HepG2 (cell line): ENCODE data around the gene KIZ. TPM values are rescaled to one million over a fixed set of nuclear protein-coding genes. Genes with fewer than 3 reads are reported as not detected.

ENCODE experiments used
- AGO2 ChIP-seq: fragments of 200-400 bp; formaldehyde crosslinking; optimal IDR thresholded peaks from 2 replicates; pipeline ENCODE3; 2017; ENCODE audit warnings: mild to moderate bottlenecking, low read depth, low read length, moderate library complexity
- CCDC6 ChIP-seq: sonication (generic); formaldehyde crosslinking; IDR thresholded peaks from 2 replicates; pipeline ENCODE4 v1.8.1; 2022; ENCODE audit warnings: mild to moderate bottlenecking, missing genetic modification reagents, moderate library complexity
- CREB3 ChIP-seq: sonication (generic); formaldehyde crosslinking; IDR thresholded peaks from 2 replicates; pipeline ENCODE4 v1.5.0; 2020; ENCODE audit warnings: missing genetic modification reagents
- DDIT3 ChIP-seq: sonication (generic); formaldehyde crosslinking; IDR thresholded peaks from 2 replicates; pipeline ENCODE4 v1.4.0; 2020; ENCODE audit warnings: mild to moderate bottlenecking, missing genetic modification reagents
- HES4 ChIP-seq: sonication (generic); formaldehyde crosslinking; IDR thresholded peaks from 2 replicates; pipeline ENCODE4 v1.9.0; 2021; ENCODE audit warnings: mild to moderate bottlenecking, missing genetic modification reagents, borderline replicate concordance
- JARID2 ChIP-seq: sonication (generic); formaldehyde crosslinking; IDR thresholded peaks from 2 replicates; pipeline ENCODE4 v1.8.1; 2023; ENCODE audit warnings: missing genetic modification reagents, inconsistent platforms; ENCODE audit not compliant: insufficient replicate concordance
- MAFG ChIP-seq: sonication (generic); formaldehyde crosslinking; IDR thresholded peaks from 2 replicates; pipeline ENCODE4 v1.5.1; 2020; ENCODE audit warnings: mild to moderate bottlenecking, missing genetic modification reagents
- MIER3 ChIP-seq: IDR thresholded peaks from 2 replicates; pipeline ENCODE4 v1.6.1; 2016; ENCODE audit warnings: missing compliant biosample characterization, borderline replicate concordance
- MXD4 ChIP-seq: IDR thresholded peaks from 2 replicates; pipeline ENCODE4 v1.6.1; 2016; ENCODE audit warnings: mild to moderate bottlenecking, missing biosample characterization, missing genetic modification reagents
- NFKBIZ ChIP-seq: IDR thresholded peaks from 2 replicates; pipeline ENCODE4 v1.6.1; 2018; ENCODE audit warnings: missing genetic modification reagents, missing compliant biosample characterization
- NR2F2 ChIP-seq: IDR thresholded peaks from 2 replicates; pipeline ENCODE4 v1.6.1; 2012; ENCODE audit warnings: low read depth, inconsistent platforms, borderline replicate concordance
- RFX3 ChIP-seq: IDR thresholded peaks from 2 replicates; pipeline ENCODE4 v1.6.1; 2016; ENCODE audit warnings: missing biosample characterization, missing genetic modification reagents
- SP1 ChIP-seq, 2 experiments: fragments of 450-650 bp in 1 of 2; sonication (generic) in 1 of 2; formaldehyde crosslinking in 1 of 2; IDR thresholded peaks; 2 replicates each; pipeline versions ENCODE4 v1.4.0 to v1.6.1; 2016 to 2020; ENCODE audit warnings: missing genetic modification reagents in 1 of 2
- SP140L ChIP-seq: sonication (generic); formaldehyde crosslinking; IDR thresholded peaks from 2 replicates; pipeline ENCODE4 v1.4.0; 2020; ENCODE audit warnings: missing genetic modification reagents, borderline replicate concordance
- SRY ChIP-seq: sonication (generic); formaldehyde crosslinking; IDR thresholded peaks from 2 replicates; pipeline ENCODE4 v1.8.0; 2022; ENCODE audit warnings: mild to moderate bottlenecking, missing genetic modification reagents
- TBX3 ChIP-seq: fragments of 450-650 bp; IDR thresholded peaks from 2 replicates; pipeline ENCODE4 v1.6.1; 2017; ENCODE audit warnings: antibody characterized with exemption, mild to moderate bottlenecking, inconsistent platforms, borderline replicate concordance
- TEAD2 ChIP-seq: sonication (generic); formaldehyde crosslinking; IDR thresholded peaks from 2 replicates; pipeline ENCODE4 v1.9.0; 2021; ENCODE audit warnings: missing genetic modification reagents
- THYN1 ChIP-seq: sonication (generic); formaldehyde crosslinking; IDR thresholded peaks from 2 replicates; pipeline ENCODE4 v1.8.1; 2023; ENCODE audit warnings: low read depth, mild to moderate bottlenecking, moderate library complexity, missing genetic modification reagents, borderline replicate concordance
- TOPORS ChIP-seq: sonication (generic); formaldehyde crosslinking; IDR thresholded peaks from 2 replicates; pipeline ENCODE4 v1.8.0; 2023; ENCODE audit warnings: mild to moderate bottlenecking, missing genetic modification reagents
- ZBTB3 ChIP-seq: sonication (generic); formaldehyde crosslinking; IDR thresholded peaks from 2 replicates; pipeline ENCODE4 v1.4.0; 2020; ENCODE audit warnings: low read depth, mild to moderate bottlenecking, moderate library complexity, missing genetic modification reagents, borderline replicate concordance
- ZNF317 ChIP-seq: sonication (generic); formaldehyde crosslinking; IDR thresholded peaks from 2 replicates; pipeline ENCODE4 v1.5.0; 2020; ENCODE audit warnings: mild to moderate bottlenecking, missing genetic modification reagents
- ZNF329 ChIP-seq: sonication (generic); formaldehyde crosslinking; IDR thresholded peaks from 2 replicates; pipeline ENCODE4 v1.9.0; 2021; ENCODE audit warnings: low read depth, mild to moderate bottlenecking, missing genetic modification reagents
- ZNF432 ChIP-seq: sonication (generic); formaldehyde crosslinking; IDR thresholded peaks from 2 replicates; pipeline ENCODE4 v1.5.0; 2020; ENCODE audit warnings: missing genetic modification reagents, mild to moderate bottlenecking, borderline replicate concordance
- ZNF496 ChIP-seq: sonication (generic); formaldehyde crosslinking; IDR thresholded peaks from 2 replicates; pipeline ENCODE4 v1.8.1; 2023; ENCODE audit warnings: mild to moderate bottlenecking, moderate library complexity, missing genetic modification reagents; ENCODE audit not compliant: insufficient replicate concordance
- ZNF512 ChIP-seq: sonication (generic); formaldehyde crosslinking; IDR thresholded peaks from 2 replicates; pipeline ENCODE4 v1.4.0; 2020; ENCODE audit warnings: mild to moderate bottlenecking, missing genetic modification reagents
- ZNF772 ChIP-seq: sonication (generic); formaldehyde crosslinking; IDR thresholded peaks from 2 replicates; pipeline ENCODE4 v1.5.0; 2020; ENCODE audit warnings: mild to moderate bottlenecking, missing genetic modification reagents
- ZNF83 ChIP-seq: sonication (generic); formaldehyde crosslinking; IDR thresholded peaks from 2 replicates; pipeline ENCODE4 v1.4.0; 2020; ENCODE audit warnings: missing genetic modification reagents, mild to moderate bottlenecking, borderline replicate concordance
- polyA plus RNA-seq, 8 experiments: library from polyadenylated mRNA; depleted of rRNA in 3 of 8; stranded (reverse) in 7 of 8; unstranded in 1 of 8; fragments of >200 nt; fragmentation: Illumina TruSeq in 4 of 8; extraction: Trizol in 4 of 8; gene quantifications; 2 replicates each; pipeline versions ENCODE4 v1.2.1 to v1.2.3, GENCODE V29; 2011 to 2016; ENCODE audit warnings: low read depth in 4 of 8, missing spikeins in 1 of 8, mixed read lengths in 1 of 8; ENCODE audit not compliant: insufficient read depth in 1 of 8
- total RNA-seq, 5 experiments: library from RNA; depleted of rRNA; stranded (reverse); fragments of >200 nt; fragmentation: Illumina TruSeq; extraction: Trizol; gene quantifications; 2 replicates each; pipeline ENCODE4 v1.2.3, GENCODE V29; 2016; ENCODE audit warnings: low read depth in 1 of 5
- TF ChIP-seq, protein P1 (sequence below): sonication (generic); formaldehyde crosslinking; IDR thresholded peaks from 2 replicates; pipeline ENCODE4 v1.8.1; 2023; ENCODE audit warnings: mild to moderate bottlenecking, missing genetic modification reagents

Gene KIZ
- total and polyA plus RNA-seq, 2 of the 13 experiments (the other 11 are each of a cell fraction or from before 2014, with no cell fraction given) = 46.3 to 114 TPM

DNA sequence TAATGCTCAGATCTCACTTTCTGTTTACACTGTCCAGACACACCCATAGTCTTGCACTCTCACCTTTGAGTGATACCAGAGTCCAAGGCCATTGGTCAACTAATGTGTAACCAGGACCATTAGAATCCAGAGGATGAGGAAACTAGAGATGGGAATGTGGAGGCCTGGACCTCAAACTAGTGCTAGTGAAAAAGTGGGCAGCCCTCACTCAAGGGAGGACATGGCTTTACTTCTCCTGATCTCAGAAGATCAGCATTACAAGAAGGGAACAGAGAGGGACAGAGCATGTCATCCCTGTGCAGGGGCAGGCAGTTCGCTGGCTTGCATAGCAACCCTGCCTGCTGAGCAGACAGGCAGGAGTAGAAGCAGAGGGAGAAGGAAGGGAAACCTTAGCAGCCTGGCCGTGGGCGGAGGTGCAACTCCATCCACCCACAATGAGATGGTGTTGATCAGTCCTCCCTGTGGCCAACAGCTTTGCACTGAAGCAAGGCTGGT is 154.7 kb downstream of the KIZ start (continued):
- TF ChIP-seq, protein P1, sequence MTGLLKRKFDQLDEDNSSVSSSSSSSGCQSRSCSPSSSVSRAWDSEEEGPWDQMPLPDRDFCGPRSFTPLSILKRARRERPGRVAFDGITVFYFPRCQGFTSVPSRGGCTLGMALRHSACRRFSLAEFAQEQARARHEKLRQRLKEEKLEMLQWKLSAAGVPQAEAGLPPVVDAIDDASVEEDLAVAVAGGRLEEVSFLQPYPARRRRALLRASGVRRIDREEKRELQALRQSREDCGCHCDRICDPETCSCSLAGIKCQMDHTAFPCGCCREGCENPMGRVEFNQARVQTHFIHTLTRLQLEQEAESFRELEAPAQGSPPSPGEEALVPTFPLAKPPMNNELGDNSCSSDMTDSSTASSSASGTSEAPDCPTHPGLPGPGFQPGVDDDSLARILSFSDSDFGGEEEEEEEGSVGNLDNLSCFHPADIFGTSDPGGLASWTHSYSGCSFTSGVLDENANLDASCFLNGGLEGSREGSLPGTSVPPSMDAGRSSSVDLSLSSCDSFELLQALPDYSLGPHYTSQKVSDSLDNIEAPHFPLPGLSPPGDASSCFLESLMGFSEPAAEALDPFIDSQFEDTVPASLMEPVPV (CRISPR knock-in tag) = no peak
- TF ChIP-seq ZNF317 (CRISPR knock-in tag) = 0 out of 2 replicates have a peak, but pooled peaks have one; percentile 24
- TF ChIP-seq JARID2 (CRISPR knock-in tag) = no peak
- no peak for TF ChIP-seq MIER3
- no peak; the same call in 1 of the 2 replicates for TF ChIP-seq CCDC6 (CRISPR knock-in tag)
- TF ChIP-seq MAFG (CRISPR knock-in tag) = no peak
- TF ChIP-seq SP140L (CRISPR knock-in tag) = no peak
- no peak for TF ChIP-seq TBX3
- TF ChIP-seq SP1 (IDR thresholded peaks at IDR 0.05) = no peak
- 0 out of 2 replicates have a peak, but pooled peaks have one; percentile 9 for TF ChIP-seq SP1 (CRISPR knock-in tag; IDR thresholded peaks at IDR 0.05)
- TF ChIP-seq TOPORS = no peak
- TF ChIP-seq ZNF329 (CRISPR knock-in tag) = no peak
- no peak for TF ChIP-seq TEAD2
- no peak for TF ChIP-seq ZNF83
- no peak for TF ChIP-seq ZNF772 (CRISPR knock-in tag)
- TF ChIP-seq AGO2 = no peak
- TF ChIP-seq DDIT3 (CRISPR knock-in tag) = no peak
- no peak; the same call in 1 of the 2 replicates for TF ChIP-seq NFKBIZ (CRISPR knock-in tag)
- TF ChIP-seq THYN1 (CRISPR knock-in tag) = no peak
- TF ChIP-seq ZNF496 (CRISPR knock-in tag) = no peak
- TF ChIP-seq CREB3 (CRISPR knock-in tag) = no peak
- TF ChIP-seq ZNF432 (CRISPR knock-in tag) = no peak
- TF ChIP-seq MXD4 (CRISPR knock-in tag) = no peak
- TF ChIP-seq NR2F2 = no peak
- TF ChIP-seq ZBTB3 = no peak
- TF ChIP-seq RFX3 = no peak
- no peak for TF ChIP-seq SRY (CRISPR knock-in tag)
- TF ChIP-seq ZNF512 = no peak
- no peak for TF ChIP-seq HES4 (CRISPR knock-in tag)
